NCI-H146 treated with DMSO at 0.1 percent for 48 hours (cell line): ENCODE data around the gene TBC1D2.
"Not testable (repeated sequence)": the region's sequence is repeated elsewhere in the genome, so short reads cannot be mapped to it uniquely, and the experiment has no call there.

ENCODE experiments used
- DNase-seq: peaks from one replicate; lab custom pipeline; 2025; ENCODE audit not compliant: unreplicated experiment; lab: John Stamatoyannopoulos, UW

TBC1D2 gene

DNA sequence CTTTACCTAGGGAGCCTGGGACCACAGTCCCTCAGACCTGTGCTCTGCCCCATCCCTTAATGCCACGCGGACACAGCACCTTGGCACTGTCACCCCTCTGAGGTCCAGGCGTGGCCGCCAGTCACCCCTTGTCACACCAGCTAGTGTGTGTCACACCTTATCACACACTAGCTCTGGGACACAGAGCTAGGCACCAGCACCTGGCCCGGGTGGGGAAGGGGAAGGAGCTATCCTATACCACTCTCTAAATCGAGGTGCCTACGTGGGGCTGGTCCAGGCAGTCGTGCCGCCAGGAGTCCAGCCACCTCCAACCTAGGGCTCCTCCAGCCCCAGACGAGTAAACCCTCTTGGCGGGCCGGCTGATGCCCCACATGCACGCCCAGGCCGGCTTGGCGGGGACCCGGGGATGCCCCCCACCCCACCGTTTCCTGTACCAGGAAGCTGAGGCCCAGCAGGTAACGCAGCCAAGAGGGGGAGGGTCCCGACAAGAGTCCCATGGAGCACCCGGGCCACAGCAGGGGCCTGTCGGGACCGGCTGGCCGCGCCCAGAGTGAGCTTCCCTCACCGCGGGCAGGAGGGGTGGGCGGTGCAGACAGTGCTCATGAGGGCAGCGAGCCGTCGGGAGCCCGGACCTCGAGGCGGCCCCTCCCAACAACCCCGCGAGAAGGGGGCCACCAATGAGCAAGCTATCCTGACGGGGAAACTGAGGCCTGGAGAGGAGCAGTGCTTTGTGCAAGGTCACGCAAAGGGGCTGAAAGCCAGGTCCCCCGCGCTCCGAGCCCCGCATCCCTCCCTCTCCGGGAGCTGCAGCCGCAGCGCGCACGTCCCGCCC lies 63.6 kb downstream of the TBC1D2 start:
- DNase-seq: no peak

DNA sequence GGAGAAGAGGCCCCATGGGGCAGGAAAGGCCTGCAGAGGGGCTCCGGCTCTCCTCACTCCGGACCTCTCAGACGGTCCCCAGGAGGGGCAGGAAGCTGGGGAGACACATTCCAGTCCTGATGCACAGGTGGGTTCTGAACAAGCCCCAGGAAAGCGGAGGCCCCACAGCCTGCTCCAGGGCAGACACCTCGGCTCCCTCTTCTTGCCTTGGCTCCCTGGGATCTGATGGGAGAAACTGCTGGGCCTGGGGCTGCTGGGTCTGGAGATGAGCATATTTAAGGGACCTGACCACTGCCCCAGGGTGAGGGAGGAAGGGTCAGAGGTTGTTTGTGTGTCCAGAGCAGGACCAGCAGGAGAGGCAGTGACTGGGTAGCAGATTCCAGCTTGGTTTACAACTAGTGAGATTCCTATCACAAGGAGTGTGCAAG lies 64.3 kb downstream of the TBC1D2 start:
- no peak for DNase-seq

DNA sequence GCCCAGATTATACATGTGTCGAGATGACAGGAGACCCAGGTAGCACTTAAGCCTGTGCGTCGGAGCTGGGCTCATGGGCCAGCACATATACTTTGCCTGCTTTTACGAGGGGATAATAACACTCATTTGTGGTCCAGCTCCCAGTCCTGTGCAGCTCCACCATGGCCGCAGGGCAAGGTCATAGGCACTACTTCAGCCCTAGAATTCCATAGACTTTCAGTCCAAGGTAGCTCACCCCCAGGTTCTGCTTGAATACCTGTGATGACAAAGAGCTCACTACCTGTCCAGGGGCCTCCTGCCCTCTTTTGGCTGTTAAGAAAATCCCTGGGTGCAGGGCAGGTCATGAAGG lies 64.7 kb downstream of the TBC1D2 start:
- no peak for DNase-seq

DNA sequence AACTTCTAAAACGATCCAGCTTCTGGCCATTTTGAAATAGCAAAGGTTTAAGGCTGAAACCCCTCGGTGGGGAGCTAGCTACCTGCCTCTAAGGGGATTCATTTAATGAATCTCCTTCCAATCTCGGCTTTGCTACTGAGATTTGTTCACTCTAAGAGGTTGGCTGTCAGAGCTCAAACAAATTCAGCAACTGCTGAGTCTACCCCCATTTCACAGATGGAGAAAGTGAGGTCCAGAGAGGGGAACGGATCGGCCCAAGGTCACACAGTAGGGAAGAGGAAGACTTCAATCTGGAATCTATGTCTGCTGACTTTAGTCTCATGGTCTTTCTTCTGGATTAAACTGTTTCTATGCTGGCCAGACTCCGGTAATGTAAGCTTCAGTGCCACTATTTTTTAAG lies 66.0 kb downstream of the TBC1D2 start:
- no peak for DNase-seq

DNA sequence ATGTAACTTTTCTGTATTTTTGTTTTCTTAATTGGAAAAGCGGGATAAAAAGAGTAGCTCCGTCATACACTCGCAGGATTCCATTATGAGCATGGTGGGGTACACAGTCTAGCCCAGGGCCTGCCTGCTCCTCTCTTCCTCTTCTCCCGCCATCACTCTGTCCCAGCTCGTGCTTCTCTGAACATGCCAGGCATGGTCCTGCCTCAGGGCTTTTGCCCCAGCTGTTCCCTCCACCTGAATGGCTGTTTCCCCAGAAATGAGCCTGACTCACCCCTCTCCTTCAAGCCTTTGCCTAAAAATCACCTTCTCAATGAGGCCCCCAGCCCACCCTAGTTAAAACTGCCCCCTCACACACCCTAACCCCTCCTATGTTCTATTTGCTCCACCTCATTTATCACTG lies 67.5 kb downstream of the TBC1D2 start:
- no peak for DNase-seq

DNA sequence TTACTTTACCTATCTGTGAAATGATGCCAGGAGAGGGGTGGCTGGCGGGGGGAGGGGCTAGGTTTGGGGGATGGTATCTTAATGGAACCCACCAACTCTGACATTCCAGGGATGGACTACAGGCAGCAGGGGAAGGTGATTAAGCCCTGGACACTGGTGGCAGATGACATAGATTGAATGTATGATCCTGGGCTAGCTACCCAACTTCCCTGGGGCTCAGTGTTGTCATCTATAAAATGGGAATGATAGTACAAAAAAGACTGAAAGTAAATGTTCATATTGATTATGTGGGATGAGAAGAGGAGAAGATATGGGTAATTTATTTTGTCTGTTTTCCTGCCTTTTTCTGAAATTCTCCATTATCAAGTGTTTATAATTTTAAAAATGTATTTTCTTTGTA lies 69.2 kb downstream of the TBC1D2 start:
- DNase-seq: no peak

DNA sequence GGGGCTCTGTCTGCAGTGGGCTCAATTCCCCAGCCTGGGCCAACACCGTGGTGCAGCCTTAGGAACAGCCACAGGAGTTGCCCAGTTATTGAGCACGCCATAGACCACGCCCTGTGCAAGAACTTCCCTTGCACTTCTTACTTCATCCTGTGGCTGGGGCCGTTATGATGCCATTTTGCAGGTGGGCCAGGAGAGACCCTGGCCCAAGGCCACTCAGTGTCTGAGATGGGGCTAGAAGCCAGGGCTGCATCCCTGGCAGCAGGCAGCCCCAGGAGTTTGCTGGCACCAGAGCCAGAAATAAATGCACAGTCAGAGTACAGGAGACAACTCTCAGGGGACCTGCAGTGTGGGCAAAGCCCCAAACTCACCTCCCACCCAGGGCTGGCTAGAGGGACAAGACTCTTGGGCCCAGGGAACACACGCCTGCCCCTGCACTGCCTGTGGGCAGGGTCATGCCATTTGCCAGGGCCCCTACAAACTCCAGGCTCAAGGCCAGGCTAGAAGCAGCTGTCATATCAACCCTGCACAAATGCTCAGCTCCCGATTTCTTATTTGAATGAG lies 69.8 kb downstream of the TBC1D2 start:
- no peak for DNase-seq

DNA sequence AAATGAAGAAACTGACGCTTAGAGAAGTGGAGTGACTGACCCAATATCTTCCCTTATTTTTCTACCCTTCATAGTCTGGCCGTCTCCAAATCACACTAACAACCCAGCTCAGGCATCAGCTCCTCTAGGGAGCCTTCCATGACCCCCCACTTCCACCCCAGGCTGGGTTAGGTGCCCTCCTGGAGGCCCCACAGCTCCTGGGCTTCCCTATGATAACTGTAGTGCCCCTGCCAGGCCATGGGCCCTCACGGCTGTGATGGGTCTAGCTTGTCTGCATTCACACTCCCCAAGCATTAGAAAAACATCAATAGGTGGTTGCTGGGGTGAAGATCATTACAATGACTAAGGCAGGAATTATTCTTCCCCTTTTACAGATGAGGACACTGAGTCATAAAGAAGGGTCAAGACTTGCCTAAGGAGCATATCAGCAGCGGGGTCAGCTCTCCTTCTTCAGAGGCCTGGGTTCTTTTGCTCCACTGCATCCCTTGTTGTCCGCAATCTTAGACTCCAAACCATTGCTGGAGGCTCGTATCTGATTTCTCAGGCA lies 70.4 kb downstream of the TBC1D2 start:
- DNase-seq: no peak

DNA sequence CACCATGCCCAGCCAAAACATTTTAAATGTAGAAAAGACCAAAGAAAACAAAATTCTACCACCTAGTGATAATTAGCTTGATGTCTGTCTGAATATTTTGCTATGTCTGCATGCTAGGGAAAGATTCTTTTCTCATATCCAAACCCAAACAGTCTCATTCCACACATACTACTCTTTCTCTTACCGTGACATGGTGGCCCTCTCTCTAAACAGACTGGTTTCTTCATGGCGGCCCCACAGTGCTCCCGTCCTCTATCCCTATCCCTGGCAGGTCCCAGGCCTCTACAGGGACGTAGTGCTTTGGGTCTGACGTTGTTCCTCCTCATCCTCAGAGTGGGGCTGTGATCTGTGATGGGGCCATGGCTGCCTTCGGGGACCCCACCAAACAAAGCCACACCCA lies 71.1 kb downstream of the TBC1D2 start:
- DNase-seq: no peak

DNA sequence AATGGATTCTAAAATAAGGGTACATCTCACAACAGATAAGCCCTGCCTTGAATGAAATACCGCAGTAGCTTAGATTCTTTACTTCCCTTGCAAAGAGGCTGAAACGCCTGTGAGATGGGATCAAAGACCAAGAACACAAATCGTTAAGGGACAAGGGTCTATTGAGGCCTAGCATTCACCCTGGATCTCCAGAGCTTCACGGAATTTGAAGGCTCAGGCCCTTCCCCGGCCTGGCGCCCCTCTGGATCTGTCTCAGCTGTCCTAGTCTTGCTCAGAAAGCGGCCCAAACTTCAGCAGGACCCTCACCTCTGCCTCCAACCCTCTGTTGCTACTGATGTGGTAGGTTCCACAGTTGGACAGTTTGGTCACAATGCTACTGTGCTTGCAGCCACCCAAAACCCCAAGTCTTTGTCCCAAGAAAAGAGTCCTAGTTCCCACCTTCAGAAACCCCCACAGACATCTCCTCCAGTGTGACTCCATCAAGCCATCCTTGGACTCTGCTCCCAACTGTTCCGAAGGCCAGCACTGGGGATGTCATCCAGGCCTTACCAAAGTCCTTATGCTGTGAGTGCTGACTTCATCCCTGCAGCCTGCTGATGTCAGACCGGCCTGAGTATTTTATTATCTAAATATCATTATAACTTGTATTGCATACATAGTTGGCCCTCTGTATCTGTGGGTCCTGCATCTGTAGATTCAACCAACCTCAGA lies 72.4 kb downstream of the TBC1D2 start:
- no peak for DNase-seq

DNA sequence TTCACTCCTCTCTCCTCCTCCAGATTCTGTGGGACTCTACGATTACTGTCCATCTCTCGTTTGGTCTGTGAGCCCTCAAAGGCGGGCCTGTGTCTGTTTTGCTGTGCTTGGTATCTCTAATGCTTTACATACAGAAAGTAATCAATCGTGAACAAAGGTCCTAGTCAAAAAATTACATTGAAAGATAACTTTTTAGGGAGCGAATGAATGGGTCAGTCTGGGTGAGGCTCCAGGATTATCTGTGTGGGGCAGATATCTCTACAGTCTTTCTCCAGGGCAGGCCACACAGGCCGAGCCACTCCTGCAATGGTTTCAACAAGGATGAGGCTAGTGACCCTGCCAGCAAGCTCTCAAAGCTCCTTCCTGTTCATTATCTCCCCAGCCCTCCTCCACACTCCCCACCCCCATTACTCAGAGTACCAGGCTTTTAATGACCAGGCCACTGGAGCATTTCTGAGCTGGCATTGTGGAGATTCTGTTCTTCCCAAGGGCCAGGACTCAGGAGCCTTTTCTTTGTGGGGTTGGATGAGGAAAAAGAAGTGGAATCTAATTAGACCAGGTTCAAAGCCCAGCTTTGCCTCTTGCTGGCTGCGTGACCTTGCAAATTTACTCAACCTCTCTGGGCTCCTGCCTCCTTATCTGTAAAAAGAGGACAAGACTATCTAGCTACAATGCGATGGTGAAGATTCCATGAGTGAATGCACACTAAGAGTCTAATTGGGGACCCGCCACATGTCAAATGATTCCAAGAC lies 73.2 kb downstream of the TBC1D2 start:
- DNase-seq: no peak

DNA sequence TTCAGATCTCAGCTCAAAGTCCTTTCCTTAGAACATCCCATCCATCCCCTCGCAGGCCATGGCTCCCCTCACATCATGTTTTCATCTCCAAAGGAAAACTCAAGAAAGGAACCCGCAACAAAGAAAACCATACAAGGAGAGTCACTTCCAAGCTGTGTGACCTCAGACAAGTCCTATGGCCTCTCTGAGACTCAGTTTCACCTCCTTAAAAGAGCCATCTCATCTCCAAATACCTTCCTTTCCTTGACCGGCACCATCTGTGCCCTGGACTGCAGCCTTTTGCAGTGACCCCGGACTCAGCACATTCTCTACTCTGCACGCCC lies 73.7 kb downstream of the TBC1D2 start:
- DNase-seq: no peak

DNA sequence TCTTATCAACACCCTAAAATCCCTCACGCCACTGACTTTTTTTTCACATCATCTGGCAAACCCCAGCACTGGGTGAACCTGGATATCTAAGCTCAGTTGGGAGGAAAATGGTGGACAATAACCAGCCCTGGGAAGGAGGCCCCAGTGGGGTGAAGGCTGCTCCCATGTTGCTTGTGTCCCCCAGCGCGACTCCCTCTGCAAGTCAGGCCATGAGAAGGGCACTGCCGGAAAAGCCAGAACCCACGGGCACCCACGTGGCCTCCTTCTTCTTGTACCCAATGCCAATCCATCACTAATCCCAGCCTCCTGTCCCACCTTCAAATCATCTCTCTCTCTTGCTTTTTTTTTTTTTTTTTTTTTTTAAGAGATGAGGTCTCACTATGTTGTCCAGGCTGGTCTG lies 74.5 kb downstream of the TBC1D2 start:
- DNase-seq: no peak

DNA sequence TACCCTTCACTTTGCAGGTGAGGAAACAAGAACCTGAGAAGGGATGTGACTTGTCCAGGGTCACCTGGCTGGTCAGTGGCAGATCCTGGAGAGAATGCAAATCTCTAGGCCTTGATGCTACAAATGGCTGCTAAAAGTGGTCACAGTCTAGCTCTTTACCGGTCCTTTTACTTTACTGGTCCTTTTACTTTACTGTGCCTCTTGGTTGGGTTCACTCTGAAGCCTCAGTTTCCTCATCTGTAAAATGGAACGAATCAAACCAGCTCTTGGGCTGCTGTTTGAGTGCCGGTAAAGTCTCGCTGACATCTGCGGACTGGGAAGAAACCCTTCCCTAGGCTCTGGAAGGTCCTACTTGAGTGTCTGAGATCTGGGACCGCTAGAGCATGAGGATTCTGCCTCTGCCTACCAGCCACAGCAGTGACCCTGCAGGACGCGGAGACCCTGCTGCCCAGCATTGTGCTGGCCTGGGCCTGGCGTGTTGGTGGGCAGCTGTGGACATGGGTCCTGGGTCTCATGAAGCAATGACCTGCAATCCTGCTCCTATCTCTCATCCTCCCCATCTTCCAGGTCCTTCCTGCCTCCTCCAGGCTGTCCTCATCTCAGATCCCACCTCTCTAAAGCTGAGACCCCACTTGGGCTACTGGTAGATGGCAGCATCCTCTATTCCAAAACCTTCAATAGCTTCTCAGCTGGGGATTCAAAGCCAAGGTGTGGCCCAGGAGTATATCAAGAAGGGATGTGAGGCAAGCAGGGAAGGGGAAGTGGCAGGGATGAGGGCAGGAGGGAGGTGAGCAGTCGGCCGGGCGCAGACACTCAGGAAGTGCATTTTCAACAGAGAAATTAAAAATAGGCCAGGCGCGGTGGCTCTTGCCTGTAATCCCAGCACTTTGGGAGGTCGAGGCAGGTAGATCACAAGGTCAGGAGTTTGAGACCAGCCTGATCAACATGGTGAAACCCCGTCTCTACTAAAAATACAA lies 76.3 kb downstream of the TBC1D2 start:
- no peak for DNase-seq

DNA sequence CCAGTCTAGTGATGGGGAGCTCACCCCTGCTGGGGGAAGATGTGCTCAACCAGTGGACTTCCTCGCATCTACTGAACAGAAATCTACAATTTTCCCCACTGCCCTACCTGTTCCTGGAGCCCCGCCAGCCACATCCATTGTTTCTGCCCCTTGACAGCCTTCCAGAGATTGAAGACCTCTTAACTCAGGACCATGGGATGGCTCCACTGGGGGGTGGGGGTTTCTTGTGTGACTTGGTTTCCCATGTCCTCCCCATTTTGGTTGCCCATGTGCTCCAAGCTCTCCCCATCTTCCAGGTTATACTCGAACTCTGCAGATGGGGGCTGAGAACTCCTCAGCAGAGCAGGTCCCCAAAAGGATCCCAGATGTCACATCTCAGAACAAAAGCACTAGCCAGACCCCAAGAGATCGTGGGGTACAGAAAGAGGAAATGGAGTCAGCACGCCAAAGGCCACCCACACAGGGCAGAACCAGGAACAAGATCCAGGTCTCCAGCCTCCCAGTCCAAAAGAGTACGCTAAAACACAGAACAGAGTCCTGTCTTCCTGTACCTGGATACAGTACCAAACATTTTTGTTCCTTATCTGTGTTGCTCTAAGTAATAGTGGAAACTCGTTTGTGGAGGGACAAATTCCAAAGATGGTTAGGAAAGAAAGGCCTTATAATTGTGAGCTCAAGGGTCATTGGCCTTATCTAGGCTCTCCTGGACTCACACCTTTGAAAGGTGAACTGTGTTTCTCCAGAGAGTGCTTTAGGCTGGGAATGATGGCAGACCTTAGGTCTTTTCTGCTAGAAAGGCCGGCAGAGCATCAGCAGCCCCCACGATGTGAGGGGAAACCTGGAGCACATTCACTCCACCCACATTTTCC lies 78.8 kb downstream of the TBC1D2 start:
- no peak for DNase-seq

DNA sequence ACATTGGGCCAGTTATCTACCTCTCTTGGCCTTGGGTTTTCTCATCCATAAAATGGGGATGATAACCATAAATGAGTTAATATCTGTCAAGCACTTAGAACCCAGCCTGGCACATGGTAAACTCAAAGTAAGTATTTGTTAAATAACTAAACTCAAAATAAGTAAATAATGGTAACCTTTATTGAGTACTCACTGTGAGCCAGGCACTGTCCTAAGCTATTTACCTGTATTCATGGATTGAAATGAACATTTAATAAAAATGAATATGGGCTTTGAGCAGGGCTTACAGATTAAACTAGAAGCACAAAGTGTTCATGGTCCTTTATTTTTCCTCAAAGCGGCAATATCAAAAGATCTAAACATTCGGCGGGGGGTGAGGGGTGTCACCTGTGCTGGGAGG lies 79.7 kb downstream of the TBC1D2 start:
- DNase-seq: no peak

DNA sequence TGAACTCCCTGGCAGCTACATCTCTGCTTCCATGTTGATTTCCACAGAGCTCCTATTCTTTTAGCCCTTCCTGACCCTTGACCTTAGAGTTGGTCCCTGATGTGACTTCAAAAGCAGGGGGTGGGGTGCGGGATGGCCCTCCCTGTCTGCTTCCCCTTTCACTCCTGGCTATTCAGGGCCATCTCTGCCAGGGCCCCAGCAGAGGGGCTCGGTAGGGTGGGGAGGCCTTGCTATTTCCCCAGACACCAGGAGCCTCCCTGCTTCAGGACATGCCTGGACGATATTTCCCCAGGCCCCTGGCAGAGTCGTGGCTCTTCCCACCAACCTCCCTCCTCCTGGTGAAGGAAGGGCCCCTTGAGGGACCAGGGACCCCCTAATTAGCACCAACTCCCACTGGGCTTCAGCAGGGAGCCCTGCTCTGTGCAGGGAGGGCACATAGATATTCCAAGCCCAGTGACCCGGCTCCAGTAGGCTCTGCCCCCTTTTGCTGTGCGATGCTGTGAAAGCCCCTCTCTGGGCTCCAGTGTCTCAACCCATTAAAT lies 80.3 kb downstream of the TBC1D2 start:
- DNase-seq: no peak

DNA sequence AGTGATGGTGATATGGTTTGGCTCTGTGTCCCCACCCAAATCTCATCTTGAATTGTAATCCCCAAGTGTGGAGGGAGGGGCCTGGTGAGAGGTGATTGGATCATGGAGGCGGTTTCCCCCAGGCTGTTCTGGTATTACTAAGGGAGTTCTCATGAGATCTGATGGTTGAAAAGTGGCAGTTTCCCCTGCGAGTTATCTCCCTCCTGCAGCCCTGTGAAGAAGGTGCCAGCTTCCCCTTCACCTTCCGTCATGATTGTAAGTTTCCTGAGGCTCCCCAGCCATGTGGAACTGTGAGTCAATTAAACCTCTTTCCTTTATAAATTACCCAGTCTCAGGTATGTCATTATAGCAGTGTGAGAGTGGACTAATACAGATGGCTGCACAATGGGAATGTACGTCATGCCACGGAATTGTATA lies 80.9 kb downstream of the TBC1D2 start:
- not testable (repeated sequence) for DNase-seq

DNA sequence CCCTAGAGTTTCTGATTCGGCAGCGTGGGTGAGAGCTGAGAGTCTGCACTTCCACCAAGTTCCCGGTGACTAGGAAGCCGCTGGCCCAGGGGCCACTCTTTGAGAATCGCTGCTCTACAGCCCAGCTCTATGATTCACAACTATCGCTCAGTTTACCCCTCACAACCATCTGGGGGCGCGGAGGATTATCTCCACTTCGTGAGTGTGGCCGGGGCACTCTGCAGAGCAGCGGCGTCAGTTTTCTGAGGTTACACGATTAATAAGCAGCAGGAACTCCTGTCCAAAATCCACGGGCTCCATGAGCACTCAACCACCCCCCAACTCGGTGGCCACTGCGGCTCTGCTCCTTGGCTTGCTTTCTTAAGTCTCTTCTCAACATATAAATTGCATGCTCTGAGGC lies 82.3 kb downstream of the TBC1D2 start:
- no peak for DNase-seq
